Spleen (tissue), 11 donors: ENCODE results near the gene SDK1. TPM values are rescaled to one million over a fixed set of nuclear protein-coding genes. Genes with fewer than 3 reads are reported as not detected.

Experiments used
- DNase-seq: peaks from one replicate; pipeline ENCODE4 v3.0.0-alpha.2; 2020
- H3K27ac ChIP-seq, 8 donors: fragments of 200-600 bp; sonication (generic) in 7 of 8; 1 replicate in 4 of 8; 2 replicates in 4 of 8; pipeline versions ENCODE4 v1.5.0 to v1.8.0; 2016 to 2021; ENCODE audit warnings: inconsistent platforms in 4 of 8, mild to moderate bottlenecking in 4 of 8, moderate library complexity in 1 of 8
- H3K27me3 ChIP-seq, 7 donors: fragments of 200-600 bp; sonication (generic) in 6 of 7; replicated peaks in 1 of 7; 1 replicate in 4 of 7; 2 replicates in 3 of 7; pipeline versions ENCODE4 v1.5.0 to v1.8.0; 2016 to 2021; ENCODE audit warnings: inconsistent platforms in 3 of 7, mild to moderate bottlenecking in 1 of 7
- H3K36me3 ChIP-seq, 6 donors: fragments of 200-600 bp; sonication (generic) in 5 of 6; 1 replicate in 4 of 6; 2 replicates in 2 of 6; pipeline versions ENCODE4 v1.5.0 to v1.8.0; 2016 to 2021; ENCODE audit warnings: inconsistent platforms in 2 of 6
- H3K4me1 ChIP-seq, 6 donors: fragments of 200-600 bp; sonication (generic) in 5 of 6; 1 replicate in 3 of 6; 2 replicates in 3 of 6; pipeline versions ENCODE4 v1.5.0 to v1.8.0; 2016 to 2021; ENCODE audit warnings: inconsistent platforms in 3 of 6
- H3K4me3 ChIP-seq, 8 donors: fragments of 200-600 bp; sonication (generic) in 7 of 8; 1 replicate in 4 of 8; 2 replicates in 4 of 8; pipeline versions ENCODE4 v1.5.0 to v1.8.0; 2016 to 2021; ENCODE audit warnings: inconsistent platforms in 4 of 8, mild to moderate bottlenecking in 4 of 8, moderate library complexity in 2 of 8
- H3K9me3 ChIP-seq, 8 donors: fragments of 200-600 bp; sonication (generic) in 7 of 8; 1 replicate in 4 of 8; 2 replicates in 4 of 8; pipeline versions ENCODE4 v1.5.0 to v1.8.0; 2016 to 2021; ENCODE audit warnings: inconsistent platforms in 4 of 8
- CTCF ChIP-seq, 11 experiments: fragments of 200-600 bp in 7 of 11; fragments of 450-650 bp in 4 of 11; sonication (generic) in 4 of 11; IDR thresholded peaks in 8 of 11; conservative IDR thresholded peaks in 3 of 11; 1 replicate in 7 of 11; 2 replicates in 4 of 11; pipeline versions ENCODE4 v1.4.0 to v1.8.0; 2016 to 2021; ENCODE audit warnings: antibody characterized with exemption in 11 of 11, inconsistent platforms in 4 of 11, mild to moderate bottlenecking in 1 of 11
- POLR2A ChIP-seq, 3 donors: fragments of 450-650 bp; IDR thresholded peaks; one replicate each; pipeline ENCODE4 v1.5.1; 2017; ENCODE audit warnings: antibody characterized with exemption in 3 of 3, mild to moderate bottlenecking in 1 of 3
- POLR2AphosphoS5 ChIP-seq, 3 donors: sonication (generic); formaldehyde crosslinking; IDR thresholded peaks; one replicate each; pipeline ENCODE4 v1.5.1; 2017; ENCODE audit warnings: antibody characterized with exemption in 3 of 3
- WGBS, 5 donors: extraction: QIAGEN DNeasy Blood & Tissue Kit in 3 of 5; methylation state at CpG; one replicate each; pipeline versions ENCODE4 v1.1.5 to v1.1.7; 2013 to 2018; 5-methylcytosine and 5-hydroxymethylcytosine counted together
- intact Hi-C: fragments of 100-400 bp; cut with DNase I; formaldehyde crosslinking; loops from one replicate; pipeline ENCODE4 v1.15.0; 2023; ENCODE audit warnings: low total_unique reads
- polyA plus RNA-seq, 3 donors: library from polyadenylated mRNA; stranded (reverse); fragments of 200-250 nt; gene quantifications; one replicate each; pipeline ENCODE4 v1.2.1, GENCODE V29; 2013
- total RNA-seq, 7 donors: library from RNA; depleted of rRNA in 3 of 7; stranded (reverse); fragments of >200 nt in 3 of 7; fragmentation: NEBNext Ultra II Directional in 4 of 7; extraction: Animal tissue kit (Norgen Biotek cat#: 25700) in 4 of 7; gene quantifications; one replicate each; pipeline versions ENCODE4 v1.1.0 to v1.2.1, GENCODE V29; 2016 to 2021
- donor health status: healthy with polysubstance abuse.
- donor health status: DM: no; HTN: no; CAD: no; lungs with moderate emphysema.
- donor health status: DM: no; HTN: no; CAD: no.
- donor health status: Bipolar disorder and iron deficiency.
- donor health status: healthy.
- donor health status: DM: no; HTN: no; CAD: no.
- donor health status: DM: yes; HTN: yes; CAD: no.

The SDK1 gene
- total and polyA plus RNA-seq, 10 donors: 3.2 to 54.1 (median 35.1) TPM

DNA sequence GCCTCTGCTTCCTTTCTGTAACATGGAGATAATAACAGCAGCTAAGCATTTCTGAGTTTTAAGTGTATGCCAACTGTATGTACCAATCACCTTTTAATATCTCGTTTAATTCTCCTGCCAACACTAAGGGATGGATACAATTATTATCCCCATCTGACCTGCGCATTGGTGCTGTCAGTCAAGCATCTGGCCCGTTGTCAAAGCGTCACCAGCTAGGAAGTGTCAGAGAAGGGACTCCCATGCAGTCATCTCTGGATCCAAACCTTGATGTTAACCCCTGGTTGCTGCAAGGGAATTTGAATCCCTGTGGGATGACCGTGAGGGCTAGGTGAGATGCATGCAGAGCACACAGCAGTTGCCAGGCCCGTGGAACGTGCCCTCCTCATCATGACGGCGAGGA, 506.8 kb downstream of the SDK1 start:
- TF ChIP-seq POLR2AphosphoS5 (IDR thresholded peaks at IDR 0.05) (no peak), CTCF (IDR thresholded peaks at IDR 0.05 in 8 of 11, conservative IDR thresholded peaks at IDR 0.05 in 3 of 11) (no peak), POLR2A (IDR thresholded peaks at IDR 0.05) (no peak)
- no peak overlapping the region for H3K27ac ChIP-seq
- H3K36me3 ChIP-seq: no peaks in the 10 kb centered on the region
- H3K4me1 ChIP-seq: no peaks in the 10 kb centered on the region
- DNase-seq: no peak
- no peaks in the 10 kb centered on the region for H3K27me3 ChIP-seq
- intact Hi-C loops: no loop called here
- no peak overlapping the region for H3K4me3 ChIP-seq
- H3K9me3 ChIP-seq: no peaks in the 10 kb centered on the region
- WGBS, 5 donors: 79 to 96% (median 84%) methylated on average over 9 of the region's 9 CpGs

DNA sequence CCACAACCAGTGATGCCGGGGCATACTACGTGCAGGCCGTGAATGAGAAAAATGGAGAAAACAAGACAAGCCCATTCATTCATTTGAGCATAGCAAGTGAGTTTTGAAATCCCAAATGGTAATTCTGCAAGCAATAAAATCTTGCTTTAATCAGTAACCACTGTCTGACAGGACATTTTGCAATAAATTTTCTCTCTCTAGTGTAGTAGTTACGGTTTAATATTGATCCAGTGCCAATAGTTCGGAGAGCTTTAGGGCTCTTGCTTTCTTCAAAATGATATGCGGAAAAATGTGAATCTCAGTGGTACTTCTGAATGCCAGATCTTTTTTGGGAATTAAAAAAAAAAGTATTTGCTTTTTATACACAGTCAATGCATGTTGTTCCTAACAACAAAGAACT, 520.4 kb downstream of the SDK1 start:
- WGBS, 5 donors: 87 to 92% (median 90%) methylated on average over 6 of the region's 6 CpGs
- Histone ChIP-seq H3K4me1 (peaks cover 0 to 6% (median 0%) of the 10 kb centered on the region in 6 donors), H3K4me3 (no peak overlapping the region), H3K36me3 (no peaks in the 10 kb centered on the region), H3K27me3 (no peaks in the 10 kb centered on the region), H3K9me3 (no peaks in the 10 kb centered on the region), H3K27ac (no peak overlapping the region)
- TF ChIP-seq CTCF (IDR thresholded peaks at IDR 0.05 in 8 of 11, conservative IDR thresholded peaks at IDR 0.05 in 3 of 11): no peak
- no peak for TF ChIP-seq POLR2AphosphoS5 (IDR thresholded peaks at IDR 0.05)
- TF ChIP-seq POLR2A (IDR thresholded peaks at IDR 0.05): no peak
- intact Hi-C loops: no loop called here
- DNase-seq: no peak

GRCh38 chr7:3825491-3825890, 524.4 kb downstream of the SDK1 start:
- TF ChIP-seq POLR2AphosphoS5 (IDR thresholded peaks at IDR 0.05): no peak
- no peak for TF ChIP-seq CTCF (IDR thresholded peaks at IDR 0.05 in 8 of 11, conservative IDR thresholded peaks at IDR 0.05 in 3 of 11)
- no peak for TF ChIP-seq POLR2A (IDR thresholded peaks at IDR 0.05)
- intact Hi-C loops: no loop called here
- 81 to 91% (median 84%) methylated on average over 3 of the region's 3 CpGs for WGBS, 5 donors
- no peak for DNase-seq
- Histone ChIP-seq H3K4me1 (no peaks in the 10 kb centered on the region), H3K4me3 (no peak overlapping the region), H3K27me3 (no peaks in the 10 kb centered on the region), H3K9me3 (no peaks in the 10 kb centered on the region), H3K36me3 (no peaks in the 10 kb centered on the region), H3K27ac (no peak overlapping the region)

DNA sequence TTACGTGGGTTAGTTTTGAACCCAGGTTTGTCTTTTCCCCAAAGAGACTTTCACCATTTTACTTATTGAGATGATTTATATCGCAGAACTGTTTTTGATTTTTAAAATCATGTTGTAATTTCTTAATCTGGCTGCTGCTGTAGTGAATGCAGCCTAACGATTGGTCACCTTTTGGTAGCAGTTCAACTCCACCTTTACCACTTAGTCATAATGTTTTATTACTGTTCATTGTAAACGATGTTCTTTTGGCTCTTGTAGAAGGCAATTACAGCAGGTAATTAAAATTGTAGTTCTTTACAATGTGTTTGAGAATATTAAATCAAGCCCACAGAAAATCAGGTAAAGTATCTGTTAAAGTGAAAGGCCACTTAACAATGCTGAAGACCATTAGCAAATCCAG, 531.1 kb downstream of the SDK1 start:
- WGBS, 5 donors: 79 to 88% (median 85%) methylated on average over 4 of the region's 4 CpGs
- Histone ChIP-seq H3K4me3 (no peak overlapping the region), H3K4me1 (no peaks in the 10 kb centered on the region), H3K9me3 (no peaks in the 10 kb centered on the region), H3K27ac (no peak overlapping the region), H3K36me3 (peaks cover 0 to 3% (median 0%) of the 10 kb centered on the region in 6 donors), H3K27me3 (no peaks in the 10 kb centered on the region)
- no peak for DNase-seq
- intact Hi-C loops: no loop called here
- no peak for TF ChIP-seq POLR2AphosphoS5 (IDR thresholded peaks at IDR 0.05)
- TF ChIP-seq CTCF (IDR thresholded peaks at IDR 0.05 in 8 of 11, conservative IDR thresholded peaks at IDR 0.05 in 3 of 11): no peak
- TF ChIP-seq POLR2A (IDR thresholded peaks at IDR 0.05): no peak
